ENCODE data around the gene FDX2. TPM values are rescaled to one million over a fixed set of nuclear protein-coding genes. Genes with fewer than 3 reads are reported as not detected.

FDX2 gene
- total and polyA plus RNA-seq, 8 donors: 16.0 to 25.4 (median 19.6) TPM

Other genes starting within 250 kb of the FDX2 start
- gene SHFL, start 229.7 kb downstream of the FDX2 start, total RNA-seq: 10 to 100 TPM; 30.9 to 38.8 TPM
- gene SHFL, start 229.7 kb downstream of the FDX2 start, polyA plus RNA-seq (ENCODE audit: insufficient read length in 6 of 6): 10 to 100 TPM; 28.8 to 41.6 (median 35.8) TPM
- gene ANGPTL6, start 213.3 kb downstream of the FDX2 start, total RNA-seq: under 1 TPM; 0.38 to 0.68 TPM
- gene ANGPTL6, start 213.3 kb downstream of the FDX2 start, polyA plus RNA-seq (ENCODE audit: insufficient read length in 6 of 6): 1 to 10 TPM; 1.4 to 3.1 (median 2.1) TPM
- 10 to 100 TPM; 23.4 to 49.8 TPM for gene PPAN, start 209.7 kb downstream of the FDX2 start, total RNA-seq
- gene PPAN, start 209.7 kb downstream of the FDX2 start, polyA plus RNA-seq (ENCODE audit: insufficient read length in 6 of 6): 10 to 100 TPM; 22.6 to 36.3 (median 28.5) TPM
- 10 to 100 TPM in 1 of 2 donors, 1 to 10 TPM in 1; 8.4 to 24.4 TPM for gene P2RY11, start 204.3 kb downstream of the FDX2 start, total RNA-seq
- gene P2RY11, start 204.3 kb downstream of the FDX2 start, polyA plus RNA-seq (ENCODE audit: insufficient read length in 6 of 6): 10 to 100 TPM in 5 of 6 donors, 1 to 10 TPM in 1; 9.3 to 15.8 (median 12.9) TPM
- gene EIF3G, start 196.1 kb downstream of the FDX2 start, total RNA-seq: 100 to 1,000 TPM; 162 to 166 TPM
- gene EIF3G, start 196.1 kb downstream of the FDX2 start, polyA plus RNA-seq (ENCODE audit: insufficient read length in 6 of 6): 100 to 1,000 TPM; 180 to 208 (median 191) TPM
- 100 to 1,000 TPM in 1 of 2 donors, 10 to 100 TPM in 1; 65.1 to 141 TPM for gene DNMT1, start 121.1 kb downstream of the FDX2 start, total RNA-seq
- 100 to 1,000 TPM; 141 to 191 (median 148) TPM for gene DNMT1, start 121.1 kb downstream of the FDX2 start, polyA plus RNA-seq (ENCODE audit: insufficient read length in 6 of 6)
- gene S1PR2, start 84.7 kb downstream of the FDX2 start, total RNA-seq: 10 to 100 TPM; 25.6 to 40.3 TPM
- 10 to 100 TPM; 36.8 to 47.6 (median 43.2) TPM for gene S1PR2, start 84.7 kb downstream of the FDX2 start, polyA plus RNA-seq (ENCODE audit: insufficient read length in 6 of 6)
- 10 to 100 TPM; 37.2 to 53.1 TPM for gene MRPL4, start 63.8 kb downstream of the FDX2 start, total RNA-seq
- 10 to 100 TPM; 27.5 to 41.6 (median 34.6) TPM for gene MRPL4, start 63.8 kb downstream of the FDX2 start, polyA plus RNA-seq (ENCODE audit: insufficient read length in 6 of 6)
- gene ICAM1, start 44.9 kb downstream of the FDX2 start, total RNA-seq: 100 to 1,000 TPM; 149 to 497 TPM
- gene ICAM1, start 44.9 kb downstream of the FDX2 start, polyA plus RNA-seq (ENCODE audit: insufficient read length in 6 of 6): 10 to 100 TPM; 15.4 to 24.5 (median 17.4) TPM
- 10 to 100 TPM in 1 of 2 donors, 1 to 10 TPM in 1; 4.5 to 17.9 TPM for gene ICAM4, start 29.1 kb downstream of the FDX2 start, total RNA-seq
- gene ICAM4, start 29.1 kb downstream of the FDX2 start, polyA plus RNA-seq (ENCODE audit: insufficient read length in 6 of 6): 10 to 100 TPM in 5 of 6 donors, 1 to 10 TPM in 1; 9.4 to 25.3 (median 14.7) TPM
- gene ICAM5, start 26.1 kb downstream of the FDX2 start, total RNA-seq: 10 to 100 TPM; 10.2 to 25.7 TPM
- gene ICAM5, start 26.1 kb downstream of the FDX2 start, polyA plus RNA-seq (ENCODE audit: insufficient read length in 6 of 6): 10 to 100 TPM in 4 of 6 donors, 1 to 10 TPM in 2; 3.9 to 18.9 (median 11.4) TPM
- 1 to 10 TPM; 2.8 to 7.8 TPM for gene ZGLP1, start 6.2 kb downstream of the FDX2 start, total RNA-seq
- gene ZGLP1, start 6.2 kb downstream of the FDX2 start, polyA plus RNA-seq (ENCODE audit: insufficient read length in 6 of 6): 10 to 100 TPM in 2 of 6 donors, 1 to 10 TPM in 4; 5.6 to 11.9 (median 6.9) TPM
- gene RAVER1, start 17.5 kb upstream of the FDX2 start, total RNA-seq: 10 to 100 TPM; 30.9 to 38.7 TPM
- gene RAVER1, start 17.5 kb upstream of the FDX2 start, polyA plus RNA-seq (ENCODE audit: insufficient read length in 6 of 6): 10 to 100 TPM; 21.6 to 39.0 (median 28.1) TPM
- gene ICAM3, start 23.6 kb upstream of the FDX2 start, total RNA-seq: 10 to 100 TPM; 17.3 to 44.8 TPM
- gene ICAM3, start 23.6 kb upstream of the FDX2 start, polyA plus RNA-seq (ENCODE audit: insufficient read length in 6 of 6): 10 to 100 TPM in 5 of 6 donors, 1 to 10 TPM in 1; 8.8 to 16.4 (median 11.3) TPM
- gene TYK2, start 64.6 kb upstream of the FDX2 start, total RNA-seq: 100 to 1,000 TPM; 133 to 175 TPM
- 100 to 1,000 TPM; 120 to 185 (median 151) TPM for gene TYK2, start 64.6 kb upstream of the FDX2 start, polyA plus RNA-seq (ENCODE audit: insufficient read length in 6 of 6)
- gene CDC37, start 87.5 kb upstream of the FDX2 start, total RNA-seq: 100 to 1,000 TPM; 120 to 148 TPM
- gene CDC37, start 87.5 kb upstream of the FDX2 start, polyA plus RNA-seq (ENCODE audit: insufficient read length in 6 of 6): 100 to 1,000 TPM; 158 to 198 (median 171) TPM
- gene PDE4A, start 104.5 kb upstream of the FDX2 start, total RNA-seq: 10 to 100 TPM; 21.4 to 21.6 TPM
- gene PDE4A, start 104.5 kb upstream of the FDX2 start, polyA plus RNA-seq (ENCODE audit: insufficient read length in 6 of 6): 10 to 100 TPM in 1 of 6 donors, 1 to 10 TPM in 5; 4.3 to 10.1 (median 8.0) TPM
- 10 to 100 TPM; 56.0 to 82.2 TPM for gene KEAP1, start 187.3 kb upstream of the FDX2 start, total RNA-seq
- 10 to 100 TPM; 61.4 to 81.3 (median 75.8) TPM for gene KEAP1, start 187.3 kb upstream of the FDX2 start, polyA plus RNA-seq (ENCODE audit: insufficient read length in 6 of 6)
- 1 to 10 TPM in 1 of 2 donors, under 1 TPM in 1; 0.92 to 1.8 TPM for gene S1PR5, start 201.4 kb upstream of the FDX2 start, total RNA-seq
- gene S1PR5, start 201.4 kb upstream of the FDX2 start, polyA plus RNA-seq (ENCODE audit: insufficient read length in 6 of 6): under 1 TPM; 0.20 to 0.87 (median 0.59) TPM
- gene ATG4D, start 227.9 kb upstream of the FDX2 start, total RNA-seq: 10 to 100 TPM; 25.0 to 27.4 TPM
- gene ATG4D, start 227.9 kb upstream of the FDX2 start, polyA plus RNA-seq (ENCODE audit: insufficient read length in 6 of 6): 10 to 100 TPM; 19.3 to 25.1 (median 21.8) TPM
- gene KRI1, start 250.0 kb upstream of the FDX2 start, total RNA-seq: 10 to 100 TPM; 18.6 to 20.2 TPM
- 10 to 100 TPM; 29.8 to 38.0 (median 35.6) TPM for gene KRI1, start 250.0 kb upstream of the FDX2 start, polyA plus RNA-seq (ENCODE audit: insufficient read length in 6 of 6)